ENCODE measurements around the gene DISC1.
"Not testable (repeated sequence)": the region's sequence is repeated elsewhere in the genome, so short reads cannot be mapped to it uniquely, and the experiment has no call there.

Gene DISC1

DNA sequence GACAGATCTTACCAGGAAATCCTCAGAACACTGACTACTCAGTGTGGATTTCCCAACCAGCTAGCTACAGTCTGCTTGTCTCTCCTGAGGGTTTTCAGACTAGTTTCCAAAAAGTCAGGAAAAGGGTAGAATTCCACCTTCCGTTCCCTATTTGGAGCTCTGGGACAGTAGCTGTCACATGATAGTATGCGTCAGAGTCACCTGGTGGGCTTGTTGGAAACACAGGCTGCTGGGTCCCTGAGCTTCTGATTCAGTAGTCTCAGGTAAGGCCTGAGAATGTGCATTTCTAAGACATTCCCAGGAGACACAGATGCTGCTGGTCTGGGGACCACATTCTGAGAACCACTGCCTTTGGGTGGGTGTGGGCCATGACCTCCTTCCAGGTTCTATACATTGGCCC lies 272.5 kb downstream of the DISC1 start:
- DNase-seq (ENCODE audit: low spot score): no peak

GRCh38 chr1:231899713-231900435 lies 273.3 kb downstream of the DISC1 start:
- no peak for DNase-seq (ENCODE audit: low spot score)

DNA sequence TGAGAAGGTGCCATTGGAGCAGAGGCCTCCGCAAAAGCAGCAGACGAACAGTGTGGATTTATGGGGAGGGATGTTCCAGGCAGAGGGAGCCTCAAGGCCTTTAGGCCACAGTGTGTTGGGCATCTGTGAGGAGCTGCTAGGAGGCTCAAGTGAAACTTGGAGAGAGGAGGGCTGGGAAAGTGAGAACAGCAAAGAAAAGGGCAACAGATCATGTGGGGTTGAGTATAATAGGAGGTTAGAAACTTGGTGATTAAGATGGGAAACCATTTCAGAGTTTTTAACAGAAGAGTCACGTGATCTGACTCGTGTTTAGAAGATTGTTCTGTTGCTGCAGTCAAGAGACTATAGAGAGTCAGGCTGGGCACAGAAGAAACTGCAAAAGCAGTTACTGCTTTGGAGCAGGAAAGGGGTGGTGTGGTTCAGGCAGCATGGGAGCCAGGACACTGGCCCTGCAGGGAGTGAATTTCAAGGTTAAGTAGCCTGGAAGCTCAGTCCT lies 277.0 kb downstream of the DISC1 start:
- DNase-seq (ENCODE audit: low spot score): no peak

DNA sequence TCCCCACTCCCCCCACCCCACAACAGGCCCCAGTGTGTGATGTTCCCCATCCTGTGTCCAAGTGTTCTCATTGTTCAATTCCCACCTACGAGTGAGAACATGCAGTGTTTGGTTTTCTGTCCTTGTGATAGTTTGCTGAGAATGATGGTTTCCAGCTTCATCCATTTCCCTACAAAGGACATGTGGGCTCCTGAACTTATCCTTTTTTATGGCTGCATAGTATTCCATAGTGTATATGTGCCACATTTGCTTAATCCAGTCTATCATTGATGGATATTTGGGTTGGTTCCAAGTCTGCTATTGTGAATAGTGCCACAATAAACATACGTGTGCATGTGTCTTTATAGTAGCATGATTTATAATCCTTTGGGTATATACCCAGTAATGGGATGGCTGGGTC lies 280.7 kb downstream of the DISC1 start:
- not testable (repeated sequence) for DNase-seq (ENCODE audit: low spot score)

DNA sequence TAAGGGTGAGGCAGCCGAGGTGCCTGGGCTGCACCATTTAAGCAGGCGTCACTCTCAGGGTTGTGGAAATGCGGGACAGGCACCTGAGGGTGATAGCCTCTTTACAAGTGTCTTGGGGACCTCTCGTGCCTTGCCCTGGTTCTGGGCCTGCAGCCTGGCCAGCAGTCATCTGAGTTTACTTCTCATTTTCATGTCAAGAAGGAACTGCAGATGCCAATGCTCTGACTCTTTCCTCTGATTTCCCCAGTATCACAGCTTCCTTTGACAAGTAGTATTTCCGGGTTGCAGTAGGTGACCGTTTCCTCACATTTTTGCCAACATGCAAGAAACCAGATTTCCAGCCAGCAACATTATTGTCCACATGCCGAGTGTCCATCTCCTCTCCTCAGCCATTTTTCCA lies 286.9 kb downstream of the DISC1 start:
- DNase-seq (ENCODE audit: low spot score): no peak

GRCh38 chr1:231918239-231919015 lies 291.8 kb downstream of the DISC1 start:
- DNase-seq (ENCODE audit: low spot score): no peak

GRCh38 chr1:231919239-231919885 lies 292.8 kb downstream of the DISC1 start:
- DNase-seq (ENCODE audit: low spot score): no peak

GRCh38 chr1:231919886-231920285 lies 293.3 kb downstream of the DISC1 start:
- DNase-seq (ENCODE audit: low spot score): no peak

DNA sequence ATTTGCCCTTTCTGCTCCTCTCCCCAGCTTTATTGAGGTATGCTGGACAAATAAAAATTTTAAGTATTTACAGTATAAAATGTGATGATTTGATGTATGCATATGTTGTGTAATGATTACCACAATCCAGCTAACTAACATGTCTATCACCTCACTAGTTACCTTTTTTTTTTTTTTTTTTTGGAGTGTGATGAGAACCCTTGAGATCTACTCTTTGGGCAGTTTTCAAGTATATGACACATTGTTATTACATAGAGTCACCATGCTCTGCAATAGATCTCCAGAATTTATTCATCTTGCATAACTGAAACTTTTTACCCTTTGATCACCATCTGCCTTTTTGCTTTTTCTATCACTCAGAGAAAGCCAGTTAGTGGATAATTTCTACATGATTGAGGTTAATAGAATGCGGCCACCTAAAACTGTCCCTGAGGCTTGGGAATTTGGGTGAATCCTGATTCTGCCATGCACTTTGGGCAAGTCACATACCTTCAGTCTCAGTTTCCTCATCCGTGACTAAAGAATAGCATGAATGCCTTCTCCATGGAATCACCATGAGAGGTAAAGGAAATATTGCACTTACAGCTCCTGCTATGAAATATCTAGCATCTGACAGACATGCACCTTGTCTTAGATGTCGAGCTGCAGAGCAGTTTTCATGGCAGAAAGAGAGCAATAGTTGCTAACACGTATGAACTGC lies 295.2 kb downstream of the DISC1 start:
- no peak for DNase-seq (ENCODE audit: low spot score)

DNA sequence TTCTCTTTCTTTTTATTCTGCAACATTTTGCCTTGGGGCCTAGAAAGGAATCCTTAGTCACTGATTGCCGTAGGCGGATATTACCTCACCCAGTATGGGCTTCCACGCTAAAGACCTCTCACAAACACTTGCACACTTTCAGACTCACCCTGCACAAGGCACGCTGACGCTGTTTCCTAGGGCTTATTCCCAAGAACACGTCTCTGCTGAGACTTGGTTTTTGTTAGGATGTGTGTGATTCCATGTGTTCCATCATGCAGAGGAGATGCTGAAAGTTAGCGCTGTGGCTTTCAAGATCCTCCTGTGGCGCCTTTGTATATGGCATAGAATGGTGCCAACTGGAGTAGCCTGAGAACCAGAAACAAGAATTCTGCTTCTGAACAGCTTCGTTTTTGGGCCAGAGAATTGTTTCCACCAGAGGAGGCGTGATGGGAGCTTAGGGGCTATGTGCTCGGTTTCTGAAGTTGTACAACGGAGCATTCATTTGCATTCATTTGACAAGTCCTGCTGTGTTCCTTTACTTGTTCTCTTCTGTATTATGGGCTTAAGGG lies 297.0 kb downstream of the DISC1 start:
- DNase-seq (ENCODE audit: low spot score): no peak

DNA sequence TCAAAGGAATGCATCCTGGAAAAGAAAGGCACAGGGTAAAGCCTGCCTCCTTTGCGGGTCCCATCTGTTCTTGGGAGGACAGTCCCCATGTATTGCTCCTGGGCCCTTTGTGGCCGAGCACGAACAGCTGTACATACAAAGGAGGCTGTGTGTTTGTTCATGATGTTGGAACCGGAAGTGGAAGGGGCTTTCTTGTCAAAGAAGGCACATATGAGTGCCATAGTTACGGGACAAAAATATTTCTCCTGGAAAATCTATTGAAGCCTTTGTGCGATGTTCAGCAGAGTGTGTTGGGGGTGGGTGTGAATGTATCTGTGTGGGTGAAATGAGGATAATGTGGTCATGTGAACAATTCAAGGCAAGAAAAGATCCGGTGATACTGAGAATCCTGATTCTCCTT lies 297.6 kb downstream of the DISC1 start:
- no peak for DNase-seq (ENCODE audit: low spot score)

GRCh38 chr1:231925864-231926263 lies 299.3 kb downstream of the DISC1 start:
- DNase-seq (ENCODE audit: low spot score): no peak

DNA sequence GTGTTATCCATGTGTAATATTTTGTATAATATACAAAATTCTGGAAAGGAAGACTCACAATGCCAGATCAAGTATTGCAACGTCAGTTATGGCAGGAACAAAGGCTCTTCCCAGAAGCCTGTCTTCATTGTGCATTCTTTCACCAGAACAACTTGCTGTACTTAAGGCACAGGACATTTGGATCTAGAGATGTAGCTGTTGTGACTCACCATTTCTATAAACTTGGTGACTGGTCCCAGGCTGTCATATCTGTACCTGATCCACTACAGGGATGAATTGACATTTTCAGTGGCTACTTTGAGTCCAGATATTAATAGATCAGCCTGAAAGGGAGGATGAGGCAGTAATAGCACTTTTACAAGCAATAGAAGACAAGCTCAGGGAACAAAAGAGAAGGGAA lies 299.8 kb downstream of the DISC1 start:
- no peak for DNase-seq (ENCODE audit: low spot score)

DNA sequence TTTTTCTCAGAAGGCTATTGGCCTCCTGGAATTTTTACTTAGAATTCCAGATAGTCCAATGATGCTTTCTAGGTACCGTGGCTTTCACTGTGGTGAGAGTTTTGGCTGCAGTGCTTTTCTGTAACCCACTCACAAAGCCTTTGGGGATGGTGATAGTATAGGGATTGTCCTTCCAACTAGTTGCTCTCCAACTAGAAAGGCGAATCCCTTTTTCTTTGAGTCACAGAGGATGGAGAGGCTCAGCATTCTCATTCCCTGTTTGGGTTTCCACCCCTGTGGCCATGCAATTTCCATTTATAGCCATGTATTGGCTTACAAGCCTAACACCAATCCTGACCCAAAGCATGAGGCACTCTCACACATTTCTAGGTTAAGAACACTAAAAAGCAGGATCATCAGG lies 300.3 kb downstream of the DISC1 start:
- DNase-seq (ENCODE audit: low spot score): no peak

GRCh38 chr1:231927431-231927830 lies 300.8 kb downstream of the DISC1 start:
- no peak for DNase-seq (ENCODE audit: low spot score)

- no peak for DNase-seq (ENCODE audit: low spot score)
Measured at GRCh38 chr1:231929311-231929710, 302.7 kb downstream of the DISC1 start.

DNA sequence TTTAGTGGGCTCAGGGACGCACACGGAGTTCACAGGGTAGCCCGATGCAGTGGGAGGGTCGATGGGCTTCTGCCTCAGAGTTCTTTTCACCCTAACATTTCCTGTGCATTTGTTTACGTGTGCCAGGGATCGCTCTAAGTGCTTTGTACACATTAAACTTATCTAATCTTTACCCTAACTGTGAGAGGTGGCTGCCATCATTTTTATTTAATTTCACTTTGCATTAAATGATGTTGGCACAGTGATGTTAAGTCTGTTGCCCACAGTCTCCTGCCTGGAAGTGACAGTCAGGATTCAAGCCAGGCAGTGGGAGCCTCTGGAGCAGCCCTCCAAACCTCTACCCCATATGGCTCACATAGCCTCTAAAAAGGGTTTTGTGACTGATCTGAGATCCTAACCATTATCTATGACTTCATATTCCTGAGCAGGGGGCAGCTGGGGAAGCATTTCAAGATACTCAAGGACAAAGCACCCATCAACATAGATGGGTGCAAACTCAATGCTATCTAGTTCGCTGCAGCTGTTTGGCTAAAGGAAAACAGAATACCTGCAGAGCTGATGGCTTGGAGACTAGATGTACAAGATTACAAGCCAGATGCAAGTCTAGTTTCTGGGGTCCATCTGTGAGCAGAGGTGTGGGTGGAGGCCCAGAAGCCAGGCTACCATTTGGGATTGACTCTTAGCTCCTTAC lies 303.8 kb downstream of the DISC1 start:
- no peak for DNase-seq (ENCODE audit: low spot score)

GRCh38 chr1:231931146-231931545 lies 304.6 kb downstream of the DISC1 start:
- no peak for DNase-seq (ENCODE audit: low spot score)

DNA sequence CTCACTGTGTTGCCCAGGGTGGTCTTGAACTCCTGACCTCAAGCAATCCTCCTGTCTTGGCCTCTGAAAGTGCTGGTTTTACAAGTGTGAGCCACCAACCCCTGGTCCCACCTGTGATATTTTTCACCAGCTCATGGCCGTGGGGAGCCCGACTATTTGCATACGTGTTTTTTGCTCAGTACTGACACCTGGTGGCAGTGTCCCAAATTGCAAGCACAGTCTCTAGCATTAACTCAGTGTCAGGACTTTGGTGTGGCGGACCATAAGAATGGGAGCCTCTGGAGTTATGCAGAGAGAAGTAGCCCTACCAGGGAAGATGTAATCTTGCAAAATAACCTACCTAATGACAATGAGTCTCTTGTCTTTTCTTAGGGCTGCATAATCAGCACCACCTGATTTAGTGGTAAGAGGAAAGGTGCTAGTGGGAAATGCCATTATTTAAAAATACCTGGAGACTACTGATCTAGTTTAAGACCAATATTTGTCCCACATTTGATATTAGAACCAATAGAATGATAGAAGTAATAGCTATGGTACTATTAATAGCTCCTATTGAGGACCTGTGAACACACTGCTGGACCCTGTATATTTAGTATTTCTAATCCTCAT lies 305.4 kb downstream of the DISC1 start:
- no peak for DNase-seq (ENCODE audit: low spot score)

- no peak for DNase-seq (ENCODE audit: low spot score)
Measured at GRCh38 chr1:231933711-231934626, 307.4 kb downstream of the DISC1 start.
